ENCODE data around the gene FOXL1.

FOXL1 gene

GRCh38 chr16:86578061-86578599, at the start of gene FOXL1:
TSS of gene FOXL1 (plus strand) at chr16:86578549. CDS start at chr16:86578724, 175 bp downstream.
- DNase-seq (ENCODE audit: low read depth in 2 of 2): no peak

- no peak for DNase-seq (ENCODE audit: low read depth in 2 of 2)
Observed at GRCh38 chr16:86529160-86529559, 49.2 kb upstream of the FOXL1 start.

DNA sequence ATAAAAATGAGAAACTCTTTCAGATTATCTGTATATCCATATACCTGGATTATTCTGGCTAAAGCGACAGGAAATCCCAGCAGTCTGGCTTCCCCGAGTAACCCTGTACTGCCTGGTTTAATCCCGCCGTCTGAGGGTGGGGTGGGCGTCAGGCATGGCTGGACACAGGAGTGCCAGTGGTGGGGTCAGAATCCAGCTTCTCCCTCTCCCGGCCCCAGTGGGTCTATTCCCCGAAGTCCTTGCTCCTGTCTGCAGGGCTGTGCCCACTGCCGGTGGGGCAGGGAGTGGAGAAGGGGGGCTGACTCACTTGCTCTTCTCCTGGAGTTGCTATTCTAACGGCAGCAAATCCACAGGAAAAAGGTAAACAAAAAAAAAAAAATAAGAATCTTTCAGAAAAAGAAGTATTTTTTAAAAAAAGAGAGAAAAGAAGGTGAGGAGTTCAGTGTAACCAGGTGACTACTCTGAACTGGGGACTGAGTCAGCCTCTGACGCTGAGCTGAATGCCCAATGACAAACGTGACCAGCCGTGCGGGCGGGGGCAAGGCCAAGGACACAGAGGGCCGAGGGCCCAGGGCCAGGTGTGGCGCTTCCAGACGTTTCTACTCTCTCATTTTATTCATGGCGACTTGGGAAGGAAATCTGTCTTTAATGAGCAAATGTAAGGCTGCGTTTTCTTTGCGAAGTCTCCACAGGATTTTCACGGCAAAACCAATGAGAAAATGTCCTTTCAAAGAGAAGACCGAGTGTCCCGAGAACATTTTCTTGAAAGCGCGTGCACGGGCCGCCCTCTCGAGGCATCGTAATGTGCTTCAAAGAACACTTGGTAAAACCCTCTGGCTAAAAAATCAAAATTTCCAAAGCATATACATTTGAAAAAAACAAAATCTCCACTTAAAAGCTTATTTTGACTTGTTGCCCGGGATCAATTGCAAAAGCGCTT, 47.8 kb upstream of the FOXL1 start:
- no peak for DNase-seq (ENCODE audit: low read depth in 2 of 2)

- DNase-seq (ENCODE audit: low read depth in 2 of 2): no peak
Observed at GRCh38 chr16:86531191-86531545, 47.2 kb upstream of the FOXL1 start.

- DNase-seq (ENCODE audit: low read depth in 2 of 2): no peak
Observed at GRCh38 chr16:86531641-86532525, 46.5 kb upstream of the FOXL1 start.

- no peak for DNase-seq (ENCODE audit: low read depth in 2 of 2)
Observed at GRCh38 chr16:86532526-86532815, 45.9 kb upstream of the FOXL1 start.

- no peak for DNase-seq (ENCODE audit: low read depth in 2 of 2)
Observed at GRCh38 chr16:86533076-86533475, 45.3 kb upstream of the FOXL1 start.

GRCh38 chr16:86533767-86534351, 44.5 kb upstream of the FOXL1 start:
- no peak for DNase-seq (ENCODE audit: low read depth in 2 of 2)

- no peak for DNase-seq (ENCODE audit: low read depth in 2 of 2)
Observed at GRCh38 chr16:86534779-86535615, 43.4 kb upstream of the FOXL1 start.

DNA sequence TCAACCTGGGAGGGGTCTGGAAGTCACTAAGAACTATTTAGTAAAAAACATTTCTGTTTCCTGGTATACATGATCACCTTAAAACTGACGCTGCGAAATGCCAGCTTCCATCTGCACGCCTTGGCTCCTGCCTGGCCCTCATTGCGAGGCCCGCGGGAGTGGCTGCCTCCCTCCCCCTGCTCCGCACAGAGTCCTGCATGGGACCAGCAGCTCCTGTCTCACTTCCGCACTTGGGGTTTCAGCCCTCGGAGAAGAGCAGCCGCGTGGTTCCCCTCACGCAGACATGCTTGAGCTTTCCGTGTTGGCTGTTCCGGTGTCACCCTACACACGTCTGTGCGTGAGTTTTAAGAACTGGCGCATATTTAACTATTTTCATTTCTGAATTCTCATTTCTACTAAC, 41.7 kb upstream of the FOXL1 start:
- no peak for DNase-seq (ENCODE audit: low read depth in 2 of 2)

DNA sequence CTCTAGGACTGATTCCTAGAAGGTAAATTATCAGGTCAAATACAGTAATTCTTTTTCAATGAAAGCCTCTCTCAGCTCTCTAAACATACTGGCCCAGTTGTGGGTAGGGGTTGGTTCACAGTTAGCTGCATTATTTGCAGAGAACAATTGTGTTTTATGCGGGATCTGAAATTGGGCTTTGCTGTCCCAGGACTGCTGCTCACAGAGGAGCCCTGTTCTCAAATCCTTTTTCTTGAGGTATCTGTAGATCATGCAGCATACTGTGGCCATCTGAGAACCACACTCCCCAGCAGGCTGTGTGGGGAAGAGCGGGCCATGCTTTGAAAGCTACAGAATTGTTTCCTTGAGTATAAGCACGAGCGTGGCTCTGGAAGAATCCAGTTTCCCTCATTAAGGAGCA, 40.9 kb upstream of the FOXL1 start:
- no peak for DNase-seq (ENCODE audit: low read depth in 2 of 2)

GRCh38 chr16:86538196-86538780, 40.1 kb upstream of the FOXL1 start:
- no peak for DNase-seq (ENCODE audit: low read depth in 2 of 2)

DNA sequence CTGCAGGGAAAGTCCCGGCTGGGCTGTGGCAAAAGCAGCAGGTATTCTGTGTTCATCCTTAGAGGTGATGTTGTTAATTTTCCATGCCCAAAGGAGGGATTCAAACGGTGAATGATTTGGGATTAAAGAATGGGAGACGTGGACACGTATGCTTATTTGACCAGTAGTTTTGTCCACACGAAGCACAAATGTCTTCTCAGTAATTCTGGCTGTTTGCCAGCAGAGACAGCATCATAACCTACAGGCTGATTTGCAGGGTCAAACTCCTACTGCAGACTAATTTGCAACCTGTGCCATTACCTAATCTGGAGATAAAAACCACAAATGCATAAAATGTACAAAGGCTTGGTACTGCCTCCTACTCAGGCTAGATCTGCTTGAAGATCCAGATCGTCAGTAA, 37.5 kb upstream of the FOXL1 start:
- no peak for DNase-seq (ENCODE audit: low read depth in 2 of 2)

- no peak for DNase-seq (ENCODE audit: low read depth in 2 of 2)
Observed at GRCh38 chr16:86541560-86541959, 36.8 kb upstream of the FOXL1 start.

DNA sequence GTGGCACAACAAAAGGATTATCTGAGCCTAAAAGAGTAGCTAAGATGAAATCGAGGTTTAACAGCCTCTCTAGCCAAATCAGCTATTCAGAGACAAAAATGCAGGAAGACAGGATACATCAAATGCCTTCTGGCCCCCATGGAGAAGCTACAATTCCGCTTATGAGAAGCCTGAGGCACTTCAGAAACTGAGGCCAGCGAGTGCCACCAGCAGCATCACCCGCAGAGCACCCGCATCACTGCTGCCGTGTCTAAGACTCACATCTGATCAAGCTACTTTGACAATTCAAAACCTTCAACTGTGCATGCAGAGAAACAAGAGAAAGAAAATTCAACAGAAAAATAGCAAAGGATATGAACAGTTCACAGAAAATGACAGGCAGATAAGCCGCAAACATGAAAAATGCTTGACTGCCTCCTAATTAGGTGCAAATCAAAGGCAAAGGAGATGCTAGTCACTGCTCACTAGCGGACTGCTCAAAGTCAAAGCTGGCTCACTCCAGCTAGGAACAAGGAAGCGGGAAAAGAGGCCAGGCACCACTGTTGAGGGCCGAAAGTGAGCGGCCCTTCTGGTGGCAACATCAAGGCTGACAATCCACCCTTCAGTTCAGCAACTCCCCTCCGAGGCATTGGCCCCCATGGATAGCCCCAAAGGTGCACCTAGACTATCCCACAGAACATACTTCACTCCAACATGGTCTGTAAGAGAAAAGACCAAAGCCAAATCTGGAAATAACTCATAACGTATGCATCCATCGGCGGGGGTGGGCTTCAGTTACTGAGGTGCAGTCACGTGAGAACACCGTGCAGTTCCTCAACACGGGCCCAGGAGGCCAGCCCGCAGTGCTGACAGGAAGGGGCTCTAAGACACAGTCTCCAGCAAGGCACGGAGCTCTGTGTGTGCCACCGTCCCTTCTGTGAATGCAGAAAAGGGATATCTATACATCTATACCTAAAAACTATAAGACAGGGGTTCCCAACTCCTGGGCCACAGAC, 35.3 kb upstream of the FOXL1 start:
- no peak for DNase-seq (ENCODE audit: low read depth in 2 of 2)

DNA sequence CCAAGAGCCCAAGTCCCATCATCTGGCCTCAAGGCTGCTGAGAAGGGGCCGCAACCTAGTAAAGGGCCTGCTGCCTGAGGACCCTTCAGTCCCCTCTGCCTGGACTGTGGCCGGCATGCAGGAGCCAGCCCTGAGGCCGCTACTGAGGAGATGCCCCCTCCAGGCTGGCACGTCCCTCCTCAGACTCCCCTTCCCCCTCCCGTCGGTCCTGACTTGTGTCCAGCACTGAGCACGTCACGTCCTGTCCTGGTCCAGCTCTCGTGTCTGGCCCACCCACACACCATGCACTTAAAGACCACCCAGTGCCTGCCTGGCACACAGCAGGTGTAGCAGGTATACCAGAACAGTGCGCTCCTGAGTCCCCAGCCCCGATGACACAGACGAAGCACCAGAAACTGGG, 32.9 kb upstream of the FOXL1 start:
- DNase-seq (ENCODE audit: low read depth in 2 of 2): no peak

GRCh38 chr16:86545954-86546637, 32.3 kb upstream of the FOXL1 start:
- DNase-seq (ENCODE audit: low read depth in 2 of 2): no peak

GRCh38 chr16:86546638-86547013, 31.7 kb upstream of the FOXL1 start:
- no peak for DNase-seq (ENCODE audit: low read depth in 2 of 2)

DNA sequence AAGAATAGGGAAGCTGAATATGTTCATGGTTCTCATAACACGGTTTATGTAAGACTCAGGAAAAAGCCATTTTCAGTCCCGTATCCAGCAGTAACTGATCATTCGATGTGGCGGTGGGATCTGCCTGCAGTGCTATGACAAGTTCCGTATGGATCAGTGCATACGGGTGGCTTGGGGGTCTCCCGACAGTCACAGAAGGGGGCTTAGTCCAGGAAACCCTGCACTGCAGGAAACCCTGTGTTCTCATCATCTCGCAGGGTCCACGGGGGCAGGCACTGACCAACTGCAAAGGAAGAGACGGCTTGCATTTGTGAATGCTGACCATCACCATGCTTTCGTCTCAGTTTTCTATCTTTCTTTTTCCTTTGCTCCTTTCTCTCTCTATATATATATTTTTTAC, 31.1 kb upstream of the FOXL1 start:
- DNase-seq (ENCODE audit: low read depth in 2 of 2): no peak

All from stimulated activated CD8-positive, alpha-beta memory T cell treated with anti-CD3 and anti-CD28 coated beads, Interleukin-7, amount 100 ng/mL, for 4 hours (primary cell).